Cardiac ventricle fibroblast (primary cell): ENCODE measurements around the gene ABHD17A. TPM values are rescaled to one million over a fixed set of nuclear protein-coding genes. Genes with fewer than 3 reads are reported as not detected.

ENCODE experiments used
- total RNA-seq: library from RNA; depleted of rRNA; stranded (reverse); fragments of >200 nt; gene quantifications from 2 replicates; pipeline ENCODE4 v1.2.3, GENCODE V29; 2015

ABHD17A gene
- total RNA-seq, result 81.1 and 88.8 TPM in 2 replicates

GRCh38 chr19:1885398-1886119 lies at the start of gene ABHD17A:
Gene ABHD17A (minus strand): TSS chr19:1885496. CDS start chr19:1881566, 3,930 bp downstream.

GRCh38 chr19:1905110-1905862 lies 20.0 kb upstream of the ABHD17A start, which contains the start of the genes ADAT3 and SCAMP4:
Gene ADAT3 (plus strand): TSS chr19:1905399. CDS start chr19:1912048, 6,649 bp downstream.
Gene SCAMP4 (plus strand): TSS chr19:1905399. CDS start chr19:1915020, 9,621 bp downstream.

GRCh38 chr19:1863328-1863637 lies 22.0 kb downstream of the ABHD17A start, which contains the start of gene KLF16:
Gene KLF16 (minus strand): TSS chr19:1863579. CDS start chr19:1863497, 82 bp downstream.

GRCh38 chr19:1848399-1849131 lies 36.7 kb downstream of the ABHD17A start, which contains the start of gene REXO1:
Gene REXO1 (minus strand): TSS chr19:1848483. CDS start chr19:1848358, 125 bp downstream.

Other genes starting within 250 kb of the ABHD17A start
- 64.4 and 66.6 TPM in 2 replicates for gene TCF3, start 232.9 kb downstream of the ABHD17A start, total RNA-seq
- not detected in 2 replicates for gene ONECUT3, start 132.0 kb downstream of the ABHD17A start, total RNA-seq
- 3.2 and 3.3 TPM in 2 replicates for gene ATP8B3, start 73.2 kb downstream of the ABHD17A start, total RNA-seq
- gene REXO1, start 37.0 kb downstream of the ABHD17A start, total RNA-seq, result 7.5 and 8.5 TPM in 2 replicates
- 8.8 and 10.7 TPM in 2 replicates for gene KLF16, start 21.9 kb downstream of the ABHD17A start, total RNA-seq
- 4.9 and 5.3 TPM in 2 replicates for gene ADAT3, start 19.9 kb upstream of the ABHD17A start, total RNA-seq
- gene SCAMP4, start 19.9 kb upstream of the ABHD17A start, total RNA-seq, result 112 and 131 TPM in 2 replicates
- 32.7 and 39.0 TPM in 2 replicates for gene CSNK1G2, start 55.7 kb upstream of the ABHD17A start, total RNA-seq
- gene BTBD2, start 130.2 kb upstream of the ABHD17A start, total RNA-seq, result 91.3 and 97.8 TPM in 2 replicates
- gene MKNK2, start 165.7 kb upstream of the ABHD17A start, total RNA-seq, result 86.6 and 102 TPM in 2 replicates
- 31.0 and 34.4 TPM in 2 replicates for gene MOB3A, start 210.8 kb upstream of the ABHD17A start, total RNA-seq
- gene IZUMO4, start 211.4 kb upstream of the ABHD17A start, total RNA-seq, result 0.62 and 1.3 TPM in 2 replicates